ENCODE results near the gene MTFR2. TPM values are rescaled to one million over a fixed set of nuclear protein-coding genes. Genes with fewer than 3 reads are reported as not detected.

MTFR2 gene
- total RNA-seq, 2 experiments from 2014 or later = 1.1 to 1.2 TPM

GRCh38 chr6:136212608-136213007 is 37.5 kb downstream of the MTFR2 start:
- CTCF ChIA-PET = no interaction called here
- H3K27me3 Mint-ChIP-seq = no peaks in the 10 kb centered on the region
- DNase-seq (no peak), ATAC-seq (ENCODE audit: poor library complexity) (no peak)
- POLR2A ChIA-PET = no interaction called here
- TF ChIP-seq CTCF (IDR thresholded peaks at IDR 0.05) = no peak
- Histone ChIP-seq H3K9me3 (ENCODE audit: control insufficient read depth in 1 of 2, insufficient read depth in 1 of 2, low read length in 2 of 2) (no peaks in the 10 kb centered on the region), H3K27ac (ENCODE audit: low read depth in 1 of 2, low read length in 2 of 2) (no peak overlapping the region), H3K27me3 (ENCODE audit: control insufficient read depth in 1 of 2, insufficient read depth in 2 of 2, low read length in 2 of 2) (no peaks in the 10 kb centered on the region), H3K4me3 (ENCODE audit: low read length) (no peak overlapping the region), H3K36me3 (ENCODE audit: insufficient read depth, low read length) (no peaks in the 10 kb centered on the region), H3K4me1 (ENCODE audit: insufficient read depth, low read length) (no peaks in the 10 kb centered on the region)
- intact Hi-C loops (cut with DNase I, micrococcal nuclease) = no loop called here
- no peak overlapping the region for H3K27ac Mint-ChIP-seq
- H3K9me3 Mint-ChIP-seq = no peaks in the 10 kb centered on the region
- H3K4me3 Mint-ChIP-seq = no peak overlapping the region
- H3K36me3 Mint-ChIP-seq (ENCODE audit: low read depth) = no peaks in the 10 kb centered on the region
- no peaks in the 10 kb centered on the region for H3K4me1 Mint-ChIP-seq (ENCODE audit: low read depth)

DNA sequence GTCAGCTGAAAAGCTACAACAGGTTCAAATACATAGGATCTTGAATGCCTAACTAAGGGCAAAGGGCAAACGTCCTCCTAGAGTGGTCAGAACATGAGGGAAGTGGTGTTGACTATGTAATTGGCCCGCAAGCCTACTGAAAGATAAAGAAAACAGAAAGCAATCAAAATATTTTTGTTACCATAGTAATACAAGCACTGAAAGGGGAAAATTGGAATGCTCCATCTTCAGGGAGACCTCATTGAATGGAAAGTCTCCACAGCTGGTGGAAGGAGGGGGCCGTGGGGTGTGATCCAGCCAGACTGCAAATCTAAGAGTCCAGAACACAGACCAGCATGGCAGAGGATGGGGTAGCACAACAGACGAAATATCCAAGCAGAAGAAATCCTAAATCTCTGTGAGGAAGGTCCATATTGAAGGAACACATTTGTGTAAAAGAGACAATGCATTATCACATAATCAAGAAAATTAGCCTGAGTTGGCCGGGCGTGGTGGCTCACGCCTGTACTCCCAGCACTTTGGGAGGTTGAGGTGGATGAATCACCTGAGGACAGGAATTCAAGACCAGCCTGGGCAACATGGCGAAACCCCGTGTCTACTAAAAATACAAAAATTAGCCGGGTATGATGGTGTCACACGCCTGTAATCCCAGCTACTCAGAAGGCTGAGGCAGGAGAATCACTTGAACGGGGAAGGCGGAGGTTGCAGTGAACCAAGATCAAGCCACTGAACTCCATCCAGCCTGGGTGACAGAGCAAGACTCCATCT is 39.5 kb downstream of the MTFR2 start:
- H3K9me3 Mint-ChIP-seq = no peaks in the 10 kb centered on the region
- ATAC-seq (ENCODE audit: poor library complexity) (no peak), DNase-seq (no peak)
- Histone ChIP-seq H3K9me3 (ENCODE audit: control insufficient read depth in 1 of 2, insufficient read depth in 1 of 2, low read length in 2 of 2) (no peaks in the 10 kb centered on the region), H3K27ac (ENCODE audit: low read depth in 1 of 2, low read length in 2 of 2) (no peak overlapping the region), H3K36me3 (ENCODE audit: insufficient read depth, low read length) (no peaks in the 10 kb centered on the region), H3K27me3 (ENCODE audit: control insufficient read depth in 1 of 2, insufficient read depth in 2 of 2, low read length in 2 of 2) (no peaks in the 10 kb centered on the region), H3K4me3 (ENCODE audit: low read length) (no peak overlapping the region), H3K4me1 (ENCODE audit: insufficient read depth, low read length) (no peaks in the 10 kb centered on the region)
- H3K4me3 Mint-ChIP-seq = no peak overlapping the region
- no peaks in the 10 kb centered on the region for H3K4me1 Mint-ChIP-seq (ENCODE audit: low read depth)
- no peak overlapping the region for H3K27ac Mint-ChIP-seq
- H3K27me3 Mint-ChIP-seq = no peaks in the 10 kb centered on the region
- ChIA-PET CTCF (no interaction called here), POLR2A (interaction anchor here (0.6 kb wide), 1 partner anchor 294 kb away, joined by 3 read pairs; no protein-coding TSS in a partner anchor)
- no peaks in the 10 kb centered on the region for H3K36me3 Mint-ChIP-seq (ENCODE audit: low read depth)
- intact Hi-C loops (cut with DNase I, micrococcal nuclease) = no loop called here
- no peak for TF ChIP-seq CTCF (IDR thresholded peaks at IDR 0.05)

- intact Hi-C loops (cut with DNase I, micrococcal nuclease) = no loop called here
- no peaks in the 10 kb centered on the region for H3K9me3 Mint-ChIP-seq
- ChIA-PET POLR2A (no interaction called here), CTCF (no interaction called here)
- no peak for ATAC-seq (ENCODE audit: poor library complexity)
- TF ChIP-seq CTCF (IDR thresholded peaks at IDR 0.05) = no peak
- H3K36me3 Mint-ChIP-seq (ENCODE audit: low read depth) = no peaks in the 10 kb centered on the region
- H3K4me3 ChIP-seq (ENCODE audit: low read length) = no peak overlapping the region
- no peaks in the 10 kb centered on the region for H3K27me3 Mint-ChIP-seq
- H3K4me1 Mint-ChIP-seq (ENCODE audit: low read depth) = no peaks in the 10 kb centered on the region
- H3K4me3 Mint-ChIP-seq = no peak overlapping the region
- H3K4me1 ChIP-seq (ENCODE audit: insufficient read depth, low read length) = no peaks in the 10 kb centered on the region
- no peak overlapping the region for H3K27ac Mint-ChIP-seq
- H3K27me3 ChIP-seq (ENCODE audit: control insufficient read depth in 1 of 2, insufficient read depth in 2 of 2, low read length in 2 of 2) = no peaks in the 10 kb centered on the region
- H3K27ac ChIP-seq (ENCODE audit: low read depth in 1 of 2, low read length in 2 of 2) = no peak overlapping the region
- no peaks in the 10 kb centered on the region for H3K36me3 ChIP-seq (ENCODE audit: insufficient read depth, low read length)
- no peaks in the 10 kb centered on the region for H3K9me3 ChIP-seq (ENCODE audit: control insufficient read depth in 1 of 2, insufficient read depth in 1 of 2, low read length in 2 of 2)
- no peak for DNase-seq
Observed at GRCh38 chr6:136209496-136209895, 40.6 kb downstream of the MTFR2 start.
